OCI-LY7 (cell line): Measurements from ENCODE around the gene NXPH1. TPM values are rescaled to one million over a fixed set of nuclear protein-coding genes. Genes with fewer than 3 reads are reported as not detected.

Experiments
- BruUV-seq: library from RNA; stranded (reverse); fragments of 400-500 nt; replicated peaks from 2 replicates; lab custom pipeline; 2021; lab: Mats Ljungman, UMichigan
- CTCF ChIA-PET: fragments of 300-600 bp; sonication (Branson Sonifier 250); formaldehyde crosslinking; loops from one replicate; lab custom pipeline; 2022; ENCODE audit warnings: antibody characterized with exemption; ENCODE audit not compliant: unreplicated experiment; lab: Charles Lee
- POLR2A ChIA-PET: fragments of 300-600 bp; sonication (Branson Sonifier 250); formaldehyde crosslinking; loops from one replicate; lab custom pipeline; 2022; ENCODE audit warnings: antibody characterized with exemption; lab: Charles Lee
- DNase-seq: peaks from one replicate; pipeline ENCODE4 v3.0.0-alpha.2; 2015; ENCODE audit warnings: low spot score
- H2AFZ ChIP-seq: fragments of 200-600 bp; sonication (generic), shearing (Covaris generic); 2 replicates; pipeline ENCODE4 v1.6.1; 2014; ENCODE audit warnings: mild to moderate bottlenecking, antibody characterized with exemption, low read length, moderate library complexity
- H3K27ac ChIP-seq: fragments of 200-600 bp; sonication (generic); 2 replicates; pipeline ENCODE4 v1.5.1; 2014; ENCODE audit warnings: mixed run types, low read depth, mild to moderate bottlenecking, moderate library complexity, low read length, inconsistent platforms; ENCODE audit not compliant: poor library complexity, severe bottlenecking
- H3K36me3 ChIP-seq: fragments of 200-600 bp; sonication (generic); 2 replicates; pipeline ENCODE4 v1.6.1; 2014; ENCODE audit warnings: mild to moderate bottlenecking, antibody characterized with exemption, low read length, moderate library complexity, mixed read lengths; ENCODE audit not compliant: insufficient read depth
- H3K4me1 ChIP-seq: fragments of 200-600 bp; sonication (generic); 2 replicates; pipeline ENCODE4 v1.5.1; 2014; ENCODE audit warnings: mild to moderate bottlenecking, low read length; ENCODE audit not compliant: insufficient read depth, poor library complexity, severe bottlenecking
- H3K4me2 ChIP-seq: fragments of 200-600 bp; sonication (generic); 2 replicates; pipeline ENCODE4 v1.6.1; 2014; ENCODE audit warnings: mild to moderate bottlenecking, low read length
- H3K4me3 ChIP-seq: fragments of 200-600 bp; sonication (generic); 2 replicates; pipeline ENCODE4 v1.5.1; 2014; ENCODE audit warnings: mild to moderate bottlenecking, low read depth, low read length; ENCODE audit not compliant: poor library complexity, severe bottlenecking
- H3K79me2 ChIP-seq: fragments of 200-600 bp; sonication (generic); 2 replicates; pipeline ENCODE4 v1.6.1; 2016; ENCODE audit warnings: low read depth, mild to moderate bottlenecking, low read length, moderate library complexity, mixed read lengths; ENCODE audit not compliant: insufficient read depth
- H3K9me2 ChIP-seq: fragments of 200-600 bp; sonication (generic); 2 replicates; pipeline ENCODE4 v1.6.1; 2016; ENCODE audit warnings: mild to moderate bottlenecking, low read length, mixed read lengths; ENCODE audit not compliant: insufficient read depth
- H3K9me3 ChIP-seq: fragments of 200-600 bp; sonication (generic); 2 replicates; pipeline ENCODE4 v1.6.1; 2014; ENCODE audit warnings: mild to moderate bottlenecking, mixed run types, low read length, mixed read lengths
- H4K20me1 ChIP-seq: fragments of 200-600 bp; sonication (generic); 2 replicates; pipeline ENCODE4 v1.6.1; 2014; ENCODE audit warnings: mild to moderate bottlenecking, antibody characterized with exemption, low read length, moderate library complexity, mixed read lengths; ENCODE audit not compliant: insufficient read depth
- EZH2phosphoT487 ChIP-seq: fragments of 200-600 bp; sonication (generic); IDR thresholded peaks from 2 replicates; pipeline ENCODE4 v1.6.1; 2018; ENCODE audit warnings: low read depth, borderline replicate concordance, mild to moderate bottlenecking, mixed run types, antibody characterized with exemption, low read length, moderate library complexity, mixed read lengths
- intact Hi-C: fragments of 100-400 bp; cut with micrococcal nuclease; formaldehyde crosslinking; loops from one replicate; pipeline ENCODE4 v1.10.0; 2022; ENCODE audit not compliant: unreplicated experiment
- total RNA-seq, 2 experiments: library from RNA; depleted of rRNA in 1 of 2; stranded (reverse); fragments of >200 nt in 1 of 2; shearing (Covaris generic) in 1 of 2; gene quantifications; 2 replicates each; pipeline ENCODE4 v1.2.3, GENCODE V29; 2014 to 2022
- TF ChIP-seq, protein P1 (sequence below): fragments of 200-600 bp; sonication (generic); conservative IDR thresholded peaks from 2 replicates; pipeline ENCODE4 v1.5.1; 2014; ENCODE audit warnings: mild to moderate bottlenecking, antibody characterized with exemption, low read length, moderate library complexity, mixed read lengths

NXPH1 gene
- total RNA-seq, 2 experiments from 2014 or later, result not detected

DNA sequence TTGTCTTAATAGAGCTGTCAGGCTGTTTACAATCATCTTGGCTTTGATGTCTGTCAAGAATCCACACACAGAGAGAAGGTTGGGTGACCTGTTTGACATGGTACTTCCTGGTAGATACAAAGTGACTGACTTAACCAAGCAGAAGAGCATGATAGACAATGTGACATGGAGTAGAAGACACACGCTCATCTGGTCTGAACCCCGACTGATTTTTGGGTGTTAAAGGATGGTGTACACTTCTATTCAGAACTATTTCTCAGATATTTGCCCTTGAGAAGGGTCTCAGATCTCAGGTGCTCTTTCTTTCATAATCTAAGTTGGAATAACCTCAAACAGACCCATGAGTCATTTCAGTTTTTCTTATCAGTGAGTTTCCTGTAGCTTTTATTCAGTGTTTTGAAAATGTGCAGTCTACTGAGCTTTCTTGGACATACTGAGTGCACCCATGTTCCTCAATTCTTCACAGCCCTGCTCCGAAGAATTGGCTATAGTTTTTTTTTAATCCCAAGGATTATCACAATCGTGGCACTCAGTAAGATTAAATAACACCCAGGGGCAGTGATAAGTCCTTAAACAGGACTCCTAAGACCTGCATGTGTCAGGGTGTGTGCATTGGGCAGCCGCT lies 46.4 kb upstream of the NXPH1 start:
- H3K4me1 ChIP-seq, result no peaks in the 10 kb centered on the region
- no peak overlapping the region for H3K4me2 ChIP-seq
- H3K27ac ChIP-seq, result no peak overlapping the region
- H4K20me1 ChIP-seq, result no peaks in the 10 kb centered on the region
- H3K9me3 ChIP-seq, result no peaks in the 10 kb centered on the region
- BruUV-seq, result no TSS peak
- ChIA-PET POLR2A (no interaction called here), CTCF (no interaction called here)
- no peak overlapping the region for H3K4me3 ChIP-seq
- H3K36me3 ChIP-seq, result no peaks in the 10 kb centered on the region
- no peak overlapping the region for H2AFZ ChIP-seq
- H3K9me2 ChIP-seq, result no peaks in the 10 kb centered on the region
- intact Hi-C loops, result no loop called here
- TF ChIP-seq, protein P1, sequence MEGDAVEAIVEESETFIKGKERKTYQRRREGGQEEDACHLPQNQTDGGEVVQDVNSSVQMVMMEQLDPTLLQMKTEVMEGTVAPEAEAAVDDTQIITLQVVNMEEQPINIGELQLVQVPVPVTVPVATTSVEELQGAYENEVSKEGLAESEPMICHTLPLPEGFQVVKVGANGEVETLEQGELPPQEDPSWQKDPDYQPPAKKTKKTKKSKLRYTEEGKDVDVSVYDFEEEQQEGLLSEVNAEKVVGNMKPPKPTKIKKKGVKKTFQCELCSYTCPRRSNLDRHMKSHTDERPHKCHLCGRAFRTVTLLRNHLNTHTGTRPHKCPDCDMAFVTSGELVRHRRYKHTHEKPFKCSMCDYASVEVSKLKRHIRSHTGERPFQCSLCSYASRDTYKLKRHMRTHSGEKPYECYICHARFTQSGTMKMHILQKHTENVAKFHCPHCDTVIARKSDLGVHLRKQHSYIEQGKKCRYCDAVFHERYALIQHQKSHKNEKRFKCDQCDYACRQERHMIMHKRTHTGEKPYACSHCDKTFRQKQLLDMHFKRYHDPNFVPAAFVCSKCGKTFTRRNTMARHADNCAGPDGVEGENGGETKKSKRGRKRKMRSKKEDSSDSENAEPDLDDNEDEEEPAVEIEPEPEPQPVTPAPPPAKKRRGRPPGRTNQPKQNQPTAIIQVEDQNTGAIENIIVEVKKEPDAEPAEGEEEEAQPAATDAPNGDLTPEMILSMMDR, result no peak
- no peak for TF ChIP-seq EZH2phosphoT487
- DNase-seq, result no peak
- H3K79me2 ChIP-seq, result no peaks in the 10 kb centered on the region

DNA sequence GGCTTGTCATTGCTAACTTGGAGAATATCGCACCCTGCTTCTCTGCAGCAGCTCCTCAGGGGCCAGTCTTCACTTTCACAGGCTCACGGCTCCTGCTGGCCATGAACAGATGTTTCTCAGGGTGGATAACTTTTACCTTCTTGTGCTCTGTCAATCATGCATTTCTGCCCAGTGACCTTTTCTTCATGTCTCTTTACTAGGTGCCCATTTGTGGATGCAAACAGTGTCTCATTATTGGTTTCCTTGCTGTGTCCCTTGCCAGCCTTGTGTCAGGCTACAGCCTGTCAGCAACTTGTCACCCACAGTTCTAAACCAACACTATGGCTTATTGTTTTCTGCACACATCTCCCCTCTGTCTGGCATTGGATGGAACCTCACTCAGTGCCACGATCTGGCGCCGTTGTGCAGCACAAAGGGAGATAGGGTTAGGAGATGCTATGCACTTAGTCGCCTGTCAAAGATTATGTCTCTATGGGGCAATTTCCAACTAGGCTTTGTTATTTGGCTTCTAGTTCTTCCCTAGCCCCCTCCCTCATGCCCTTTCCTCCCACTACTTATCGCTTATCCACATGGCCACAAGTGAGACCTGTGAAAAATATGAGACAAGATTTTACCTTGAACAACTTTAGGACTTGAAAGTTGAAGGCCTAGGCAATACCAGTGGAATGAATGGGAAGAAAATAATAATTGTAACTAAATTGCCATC lies 45.7 kb upstream of the NXPH1 start:
- H3K9me2 ChIP-seq, result no peaks in the 10 kb centered on the region
- no peaks in the 10 kb centered on the region for H3K9me3 ChIP-seq
- H4K20me1 ChIP-seq, result no peaks in the 10 kb centered on the region
- H3K79me2 ChIP-seq, result no peaks in the 10 kb centered on the region
- no peak overlapping the region for H3K4me3 ChIP-seq
- no peak for DNase-seq
- intact Hi-C loops, result no loop called here
- CTCF ChIA-PET, result no interaction called here
- no TSS peak for BruUV-seq
- TF ChIP-seq, protein P1, result no peak
- TF ChIP-seq EZH2phosphoT487, result no peak
- no peaks in the 10 kb centered on the region for H3K4me1 ChIP-seq
- H3K36me3 ChIP-seq, result no peaks in the 10 kb centered on the region
- no peak overlapping the region for H2AFZ ChIP-seq
- POLR2A ChIA-PET, result interaction anchor here (0.5 kb wide), 1 partner anchor 528 kb away, joined by 3 read pairs; no protein-coding TSS in a partner anchor
- no peak overlapping the region for H3K4me2 ChIP-seq
- H3K27ac ChIP-seq, result no peak overlapping the region

GRCh38 chr7:8388257-8388625 lies 45.2 kb upstream of the NXPH1 start:
- Histone ChIP-seq H3K79me2 (no peaks in the 10 kb centered on the region), H3K9me2 (no peaks in the 10 kb centered on the region), H3K27ac (no peak overlapping the region), H3K4me3 (no peak overlapping the region), H3K4me1 (no peaks in the 10 kb centered on the region), H2AFZ (no peak overlapping the region), H3K36me3 (no peaks in the 10 kb centered on the region), H3K9me3 (no peaks in the 10 kb centered on the region), H3K4me2 (no peak overlapping the region), H4K20me1 (no peaks in the 10 kb centered on the region)
- POLR2A ChIA-PET, result interaction anchor here (0.5 kb wide), 1 partner anchor 527 kb away, joined by 3 read pairs; no protein-coding TSS in a partner anchor
- no TSS peak for BruUV-seq
- TF ChIP-seq, protein P1, result no peak
- no peak for TF ChIP-seq EZH2phosphoT487
- intact Hi-C loops, result no loop called here
- no peak for DNase-seq
- CTCF ChIA-PET, result no interaction called here
